SIG-M5 treated with dmso at 0.1 percent for 504 hours (cell line): Measurements from ENCODE around the gene LIN52.

Source experiments
- DNase-seq: peaks from one replicate; lab custom pipeline; 2025; ENCODE audit not compliant: unreplicated experiment; lab: John Stamatoyannopoulos, UW

LIN52 gene

GRCh38 chr14:74221741-74222140 lies 137.0 kb downstream of the LIN52 start:
- DNase-seq, result no peak

GRCh38 chr14:74223016-74223415 lies 138.3 kb downstream of the LIN52 start:
- DNase-seq, result no peak

DNA sequence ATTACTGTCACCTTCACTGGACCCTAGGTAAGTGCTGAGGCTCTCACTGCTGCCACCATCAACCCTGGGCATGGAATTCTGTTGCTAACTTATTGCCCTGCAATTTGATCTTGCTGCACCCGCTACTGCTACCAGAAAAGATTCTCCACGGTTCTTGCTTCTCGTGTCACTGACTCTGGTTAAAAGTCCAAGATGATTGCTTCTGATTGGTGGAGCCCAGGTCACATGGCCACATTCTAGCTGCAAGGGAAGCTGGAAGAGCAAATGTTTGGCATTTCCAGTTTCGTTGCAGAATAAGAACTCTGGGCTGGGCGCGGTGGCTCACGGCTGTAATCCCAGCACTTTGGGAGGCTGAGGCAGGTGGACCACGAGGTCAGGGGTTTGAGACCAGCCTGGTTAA lies 147.0 kb downstream of the LIN52 start:
- no peak for DNase-seq

DNA sequence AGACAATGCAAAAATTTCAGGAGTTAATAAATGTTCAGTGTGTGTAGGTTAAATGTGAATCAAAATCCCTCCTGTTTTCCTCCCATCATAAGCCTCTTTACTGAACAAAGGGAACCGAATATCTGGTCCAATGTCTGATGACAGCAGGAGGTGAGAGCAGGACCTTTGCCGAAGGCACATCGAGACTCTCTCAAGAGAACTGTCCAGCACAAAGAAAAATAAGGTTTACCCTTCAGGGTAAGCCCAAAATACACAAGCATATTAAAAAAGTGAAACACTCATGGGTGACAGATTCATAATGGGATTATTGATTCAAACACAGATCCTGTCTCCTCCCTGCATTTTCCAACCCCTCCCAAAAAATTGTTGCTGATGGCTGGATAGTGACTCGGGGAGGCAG lies 150.3 kb downstream of the LIN52 start:
- no peak for DNase-seq

DNA sequence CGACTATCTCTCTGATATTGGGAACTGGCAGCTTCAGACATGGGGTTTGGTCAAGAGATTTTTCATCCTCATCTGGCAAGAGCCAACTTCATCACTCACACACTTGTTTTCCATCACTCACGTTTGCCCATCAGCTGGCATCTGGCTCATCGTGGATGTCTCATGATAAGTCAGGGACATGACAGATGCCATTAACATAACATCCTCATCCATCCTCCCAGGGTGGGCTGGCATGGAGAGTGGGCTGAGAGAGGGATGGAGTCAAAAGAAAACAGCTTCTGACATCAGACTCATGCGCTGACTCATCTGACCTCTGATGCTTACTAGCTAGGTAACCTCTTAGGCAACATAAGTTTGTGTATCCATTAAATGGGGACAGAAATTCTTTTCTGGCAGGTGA lies 152.7 kb downstream of the LIN52 start:
- DNase-seq, result no peak

- no peak for DNase-seq
Measured at GRCh38 chr14:74238974-74239847, 154.5 kb downstream of the LIN52 start, which contains the start of gene VSX2. Gene VSX2, plus strand, starts transcription at chr14:74239449. Its CDS starts 113 bp downstream, at chr14:74239562.

DNA sequence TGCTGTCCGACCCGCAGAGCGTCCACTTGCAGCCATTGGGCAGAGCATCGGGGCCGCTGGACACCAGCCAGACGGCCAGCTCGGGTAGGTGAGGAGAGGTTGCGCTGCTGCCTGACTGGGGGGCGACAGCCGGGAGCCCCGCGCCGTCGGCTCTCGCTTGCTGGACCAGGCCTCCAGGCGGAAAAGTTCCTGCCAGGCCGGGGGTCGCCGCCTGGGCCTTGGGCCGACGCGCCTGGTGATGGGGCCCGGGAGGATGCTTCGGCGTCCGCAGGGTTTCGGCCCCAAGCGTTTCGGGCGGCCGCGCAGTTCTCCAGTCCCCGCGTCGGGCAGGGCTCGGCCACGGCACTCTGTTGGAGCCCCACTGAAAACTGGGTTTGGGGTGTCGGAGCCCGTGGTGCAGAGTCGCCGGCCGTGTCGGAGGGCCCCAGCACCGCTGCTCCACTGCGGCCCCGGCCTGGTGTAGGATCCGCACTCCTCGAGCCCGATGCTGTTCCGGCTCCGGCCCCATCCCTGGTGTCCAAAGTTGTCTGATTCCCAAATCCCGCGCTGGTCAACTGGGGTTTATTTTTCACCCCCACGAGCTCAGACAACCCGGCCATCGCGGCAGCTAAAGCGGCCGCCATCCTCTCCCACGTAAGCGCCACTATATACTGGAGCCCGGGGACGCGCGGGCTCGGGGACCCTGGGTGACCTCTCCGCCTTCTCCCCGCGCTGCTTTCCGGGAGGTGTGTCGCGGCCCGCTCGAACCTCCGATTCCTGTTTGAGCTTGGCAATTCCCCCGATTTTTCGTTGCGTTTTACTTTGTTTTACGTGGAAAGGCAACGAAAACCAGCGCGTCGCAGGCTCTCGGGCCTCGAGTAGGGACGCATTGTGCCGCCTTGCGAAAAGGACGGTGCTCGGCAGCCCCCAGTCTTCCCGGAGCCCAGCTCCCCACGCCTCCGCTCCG lies 155.4 kb downstream of the LIN52 start:
- no peak for DNase-seq

DNA sequence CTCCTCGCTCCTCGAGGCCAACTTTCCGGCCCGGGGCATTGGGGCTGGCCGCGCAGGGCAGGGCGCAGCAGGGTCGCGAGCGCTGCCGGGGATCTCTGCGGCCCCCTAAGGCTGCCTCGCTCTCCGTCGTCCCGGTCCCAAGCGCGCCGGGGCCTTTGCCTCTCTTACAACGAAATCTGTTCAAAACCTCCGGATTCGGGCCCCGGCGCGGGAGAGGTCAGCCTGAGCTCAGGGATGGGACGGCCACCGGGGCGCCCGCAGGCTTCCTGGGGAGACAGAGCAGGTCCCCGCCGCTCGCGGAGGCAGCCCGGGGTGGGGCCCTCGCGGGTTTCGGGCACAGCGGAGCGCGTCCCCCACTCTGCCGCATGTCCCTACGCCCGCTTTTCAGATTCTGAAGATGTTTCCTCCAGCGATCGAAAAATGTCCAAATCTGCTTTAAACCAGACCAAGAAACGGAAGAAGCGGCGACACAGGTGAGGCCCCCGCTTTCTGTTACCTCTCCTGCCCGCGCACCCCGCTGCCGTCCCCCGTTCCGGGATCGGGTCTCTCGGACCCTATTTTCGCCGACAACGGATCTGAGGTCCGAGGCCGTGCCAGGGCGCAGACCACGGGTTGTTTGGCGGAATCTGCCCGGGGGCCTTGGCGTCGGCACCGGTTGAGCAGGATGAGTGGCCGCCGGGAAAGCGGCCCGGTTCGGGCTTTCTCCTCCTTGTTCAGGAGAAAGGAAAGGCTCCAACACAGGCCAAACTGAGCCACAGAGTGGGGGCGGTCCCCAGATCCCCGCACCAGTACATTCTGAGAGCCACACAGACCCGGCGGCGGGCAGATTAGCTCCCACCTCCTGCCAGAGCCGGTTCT lies 156.3 kb downstream of the LIN52 start:
- no peak for DNase-seq

- DNase-seq, result no peak
Measured at GRCh38 chr14:74241652-74242017, 156.9 kb downstream of the LIN52 start.

- no peak for DNase-seq
Measured at GRCh38 chr14:74242021-74242779, 157.4 kb downstream of the LIN52 start.

DNA sequence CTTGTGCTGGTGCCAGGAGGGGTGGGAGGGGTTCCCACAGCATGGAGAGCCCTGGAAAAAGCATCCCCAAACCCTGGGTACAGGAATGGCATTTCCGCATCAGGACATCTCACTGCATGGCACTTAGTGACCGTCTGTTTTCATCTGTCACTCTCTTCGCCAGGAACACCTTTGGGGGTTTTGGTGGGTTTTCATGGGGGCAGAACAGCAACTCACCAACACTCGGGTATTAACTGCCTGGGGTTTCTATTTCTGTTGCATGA lies 158.0 kb downstream of the LIN52 start:
- DNase-seq, result no peak

- DNase-seq, result no peak
Measured at GRCh38 chr14:74243051-74243450, 158.3 kb downstream of the LIN52 start.

DNA sequence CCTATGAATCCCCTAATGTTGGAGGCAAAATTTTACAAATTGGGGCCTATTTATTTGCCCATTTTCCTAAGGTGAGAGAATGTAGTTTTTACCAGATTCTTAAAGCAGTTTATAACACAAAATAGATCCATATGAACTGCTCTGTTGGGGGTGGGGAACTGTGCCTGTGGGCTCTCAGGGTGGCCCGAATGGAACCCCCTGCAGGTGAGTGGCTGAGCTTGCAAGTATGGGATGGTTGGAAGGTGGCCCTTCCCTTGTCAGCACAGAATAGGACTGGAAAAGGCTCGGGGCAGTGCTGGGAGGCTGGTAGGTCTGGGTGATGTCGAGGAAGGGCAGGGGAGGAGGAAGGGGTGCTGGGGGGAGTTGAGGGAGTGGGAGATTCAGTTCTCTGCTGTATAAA lies 159.4 kb downstream of the LIN52 start:
- no peak for DNase-seq

- no peak for DNase-seq
Measured at GRCh38 chr14:74245292-74245691, 160.5 kb downstream of the LIN52 start.

GRCh38 chr14:74246542-74246941 lies 161.8 kb downstream of the LIN52 start:
- DNase-seq, result no peak

- no peak for DNase-seq
Measured at GRCh38 chr14:74248017-74248416, 163.3 kb downstream of the LIN52 start.

GRCh38 chr14:74249433-74250375 lies 164.9 kb downstream of the LIN52 start:
- no peak for DNase-seq
